Uterus (tissue), 4 donors: ENCODE data around the gene HTR2A. TPM values are rescaled to one million over a fixed set of nuclear protein-coding genes. Genes with fewer than 3 reads are reported as not detected.
"Not testable (repeated sequence)": the region's sequence is repeated elsewhere in the genome, so short reads cannot be mapped to it uniquely, and the experiment has no call there.

Experiments used
- DNase-seq, 2 donors: peaks; one replicate each; pipeline ENCODE4 v3.0.0-alpha.2; 2019 to 2020
- H3K27ac ChIP-seq, 2 donors: fragments of 200-600 bp; sonication (generic); 1 replicate in 1 of 2; 2 replicates in 1 of 2; pipeline ENCODE4 v1.5.1; 2016 to 2018
- H3K27me3 ChIP-seq, 2 donors: fragments of 200-600 bp; sonication (generic); one replicate each; pipeline ENCODE4 v1.5.1; 2018 to 2019; ENCODE audit warnings: control low read depth in 1 of 2
- H3K36me3 ChIP-seq, 2 donors: fragments of 200-600 bp; sonication (generic); one replicate each; pipeline ENCODE4 v1.5.1; 2019; ENCODE audit warnings: control low read depth in 1 of 2
- H3K4me1 ChIP-seq, 2 donors: fragments of 200-600 bp; sonication (generic); one replicate each; pipeline ENCODE4 v1.5.1; 2018 to 2019; ENCODE audit warnings: control low read depth in 1 of 2
- H3K4me3 ChIP-seq, 2 donors: fragments of 200-600 bp; sonication (generic); 1 replicate in 1 of 2; 2 replicates in 1 of 2; pipeline ENCODE4 v1.5.1; 2018 to 2019; ENCODE audit warnings: mild to moderate bottlenecking in 1 of 2
- H3K9me3 ChIP-seq, 2 donors: fragments of 200-600 bp; sonication (generic); one replicate each; pipeline ENCODE4 v1.5.1; 2019; ENCODE audit warnings: control low read depth in 1 of 2
- CTCF ChIP-seq, 4 experiments: fragments of 200-600 bp in 2 of 4; fragments of 450-650 bp in 2 of 4; sonication (generic) in 2 of 4; IDR thresholded peaks; one replicate each; pipeline ENCODE4 v1.5.1; 2016 to 2019; ENCODE audit warnings: antibody characterized with exemption in 4 of 4, mild to moderate bottlenecking in 2 of 4, moderate library complexity in 1 of 4
- POLR2A ChIP-seq, 2 donors: fragments of 450-650 bp; IDR thresholded peaks; one replicate each; pipeline ENCODE4 v1.6.1; 2016; ENCODE audit warnings: antibody characterized with exemption in 2 of 2, mild to moderate bottlenecking in 1 of 2, moderate library complexity in 1 of 2
- intact Hi-C: fragments of 100-400 bp; cut with DNase I; formaldehyde crosslinking; loops from one replicate; pipeline ENCODE4 v1.15.1; 2023; ENCODE audit warnings: low total_unique reads
- total RNA-seq, 4 donors: library from RNA; depleted of rRNA in 3 of 4; stranded (reverse); fragments of >200 nt in 3 of 4; gene quantifications; one replicate each; pipeline versions ENCODE4 v1.1.0 to v1.2.4, GENCODE V29; 2014 to 2023
- donor health status: DM: yes; HTN: yes; CAD: no.

The HTR2A gene
- total RNA-seq, 4 donors from 2014 or later: 0.29 to 5.1 (median 1.5) TPM

DNA sequence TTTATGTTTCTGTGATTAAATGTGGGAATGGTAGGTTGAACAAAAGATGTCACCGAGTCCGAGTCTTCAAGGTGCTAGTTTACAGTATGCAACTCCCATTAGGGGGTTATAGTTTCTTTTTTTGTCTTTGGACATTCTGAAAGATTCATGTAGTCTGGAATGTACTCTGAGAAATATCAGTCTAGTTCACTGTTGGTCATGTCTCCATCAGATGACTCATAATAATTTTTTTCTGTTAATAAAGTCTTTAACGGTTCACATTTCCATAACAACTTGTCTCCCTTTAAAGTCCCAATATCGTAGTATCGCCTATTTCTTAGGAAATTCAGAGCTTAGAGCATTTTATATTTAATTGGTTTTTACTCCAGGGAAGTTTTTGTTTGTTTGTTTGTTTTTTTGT lies 86.4 kb downstream of the HTR2A start:
- Histone ChIP-seq H3K36me3 (no peaks in the 10 kb centered on the region), H3K9me3 (peaks cover 0 to 7% of the 10 kb centered on the region in 2 donors)

DNA sequence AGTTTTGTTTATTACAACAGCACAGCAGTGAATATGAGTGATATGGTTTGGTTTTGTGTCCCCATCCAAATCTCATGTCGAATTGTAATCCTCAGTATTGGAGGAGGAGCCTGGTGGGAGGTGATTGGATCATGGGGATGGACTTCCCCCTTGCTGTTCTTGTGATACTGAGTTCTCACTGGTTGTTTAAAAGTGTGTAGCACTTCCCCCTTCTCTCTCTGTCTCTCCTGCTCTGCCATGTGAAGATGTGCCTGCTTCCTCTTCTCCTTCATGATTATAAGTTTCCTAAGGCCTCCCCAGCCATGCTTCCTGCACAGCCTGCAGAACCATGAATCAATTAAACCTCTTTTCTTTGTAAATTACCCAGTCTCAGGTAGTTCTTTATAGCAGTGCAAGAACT lies 91.9 kb downstream of the HTR2A start:
- H3K27me3 ChIP-seq, H3K9me3 ChIP-seq, H3K4me1 ChIP-seq, intact Hi-C loops, DNase-seq, H3K36me3 ChIP-seq, H3K4me3 ChIP-seq, H3K27ac ChIP-seq: not testable (repeated sequence)

More for the DNA sequence above, 86.4 kb downstream of the HTR2A start:
- Histone ChIP-seq H3K4me3 (no peak overlapping the region), H3K27ac (no peak overlapping the region), H3K27me3 (no peaks in the 10 kb centered on the region), H3K4me1 (no peaks in the 10 kb centered on the region)
- intact Hi-C loops: no loop called here
- DNase-seq: no peak
- TF ChIP-seq POLR2A (IDR thresholded peaks at IDR 0.05) (no peak), CTCF (IDR thresholded peaks at IDR 0.05) (no peak)

- DNase-seq: no peak
Observed at GRCh38 chr13:46804391-46804815, 92.5 kb downstream of the HTR2A start.

DNA sequence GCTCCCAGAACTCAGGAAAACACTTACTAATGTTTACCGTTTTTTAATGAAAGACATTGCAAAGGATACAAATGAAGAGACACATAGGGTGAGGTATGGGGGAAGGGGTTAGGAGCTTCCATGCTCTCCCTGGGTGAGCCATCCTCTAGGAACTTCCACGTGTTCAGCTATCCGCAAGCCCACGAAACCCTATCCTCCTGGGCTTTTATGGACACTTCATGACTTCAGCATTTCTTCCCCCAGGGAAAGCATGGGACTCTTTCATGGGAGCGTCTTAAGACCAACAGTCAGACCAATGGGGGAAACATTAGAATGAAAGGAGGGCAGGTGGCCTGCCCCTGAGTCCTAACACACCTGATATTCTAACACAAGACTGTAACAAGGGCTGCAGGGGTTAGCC lies 93.3 kb downstream of the HTR2A start:
- Histone ChIP-seq H3K4me3 (no peak overlapping the region), H3K27me3 (no peaks in the 10 kb centered on the region), H3K36me3 (no peaks in the 10 kb centered on the region), H3K9me3 (no peaks in the 10 kb centered on the region), H3K4me1 (peaks cover 0 to 1% of the 10 kb centered on the region in 2 donors), H3K27ac (no peak overlapping the region)
- no peak for TF ChIP-seq CTCF (IDR thresholded peaks at IDR 0.05)
- TF ChIP-seq POLR2A (IDR thresholded peaks at IDR 0.05): no peak
- DNase-seq: no peak
- intact Hi-C loops: no loop called here

More at GRCh38 chr13:46804391-46804815, 92.5 kb downstream of the HTR2A start:
- intact Hi-C loops: no loop called here
- no peaks in the 10 kb centered on the region for H3K4me1 ChIP-seq
- no peaks in the 10 kb centered on the region for H3K36me3 ChIP-seq
- no peaks in the 10 kb centered on the region for H3K27me3 ChIP-seq
- no peak overlapping the region for H3K4me3 ChIP-seq
- no peak for TF ChIP-seq POLR2A (IDR thresholded peaks at IDR 0.05)
- no peaks in the 10 kb centered on the region for H3K9me3 ChIP-seq
- H3K27ac ChIP-seq: no peak overlapping the region

- intact Hi-C loops: no loop called here
- H3K27ac ChIP-seq: no peak overlapping the region
- H3K9me3 ChIP-seq: no peaks in the 10 kb centered on the region
- H3K27me3 ChIP-seq: no peaks in the 10 kb centered on the region
- H3K36me3 ChIP-seq: no peaks in the 10 kb centered on the region
- no peak overlapping the region for H3K4me3 ChIP-seq
- peaks cover 0 to 6% of the 10 kb centered on the region in 2 donors for H3K4me1 ChIP-seq
- no peak for DNase-seq
- TF ChIP-seq POLR2A (IDR thresholded peaks at IDR 0.05): no peak
- TF ChIP-seq CTCF (IDR thresholded peaks at IDR 0.05): no peak
Observed at GRCh38 chr13:46801858-46802257, 95.0 kb downstream of the HTR2A start.

- no peak for DNase-seq
- Histone ChIP-seq H3K27me3 (no peaks in the 10 kb centered on the region), H3K9me3 (no peaks in the 10 kb centered on the region), H3K4me1 (peaks cover 12 to 15% of the 10 kb centered on the region in 2 donors), H3K4me3 (no peak overlapping the region), H3K36me3 (no peaks in the 10 kb centered on the region), H3K27ac (no peak overlapping the region)
- no peak for TF ChIP-seq POLR2A (IDR thresholded peaks at IDR 0.05)
- no peak for TF ChIP-seq CTCF (IDR thresholded peaks at IDR 0.05)
- intact Hi-C loops: no loop called here
Observed at GRCh38 chr13:46799139-46799538, 97.7 kb downstream of the HTR2A start.
